C4-2B (cell line): ENCODE data around the gene ASPN.

Experiments
- CTCF ChIP-seq: fragments of 450-650 bp; conservative IDR thresholded peaks from 2 replicates; pipeline ENCODE4 v1.5.1; 2017; ENCODE audit warnings: mild to moderate bottlenecking
- ZFX ChIP-seq: fragments of 450-650 bp; IDR thresholded peaks from 2 replicates; pipeline ENCODE4 v1.6.1; 2017

GRCh38 chr9:92488681-92489550 lies 6.6 kb upstream of the ASPN start:
- TF ChIP-seq CTCF (no peak), ZFX (no peak)
